Smooth muscle cell (in vitro differentiated cells): ENCODE data around the gene SLC12A4. TPM values are rescaled to one million over a fixed set of nuclear protein-coding genes. Genes with fewer than 3 reads are reported as not detected.

ENCODE experiments used
- DNase-seq: peaks from one replicate; lab custom pipeline; 2025; ENCODE audit not compliant: unreplicated experiment; lab: John Stamatoyannopoulos, UW
- H2AFZ ChIP-seq: fragments of 200-600 bp; sonication (generic); 2 replicates; pipeline ENCODE4 v1.6.0; 2016; ENCODE audit warnings: antibody characterized with exemption, low read depth, mild to moderate bottlenecking
- H3F3A ChIP-seq: fragments of 200-600 bp; sonication (generic); 2 replicates; pipeline ENCODE4 v1.6.0; 2017; ENCODE audit warnings: antibody characterized with exemption, low read depth
- H3K27ac ChIP-seq: fragments of 200-600 bp; sonication (generic); 2 replicates; pipeline ENCODE4 v1.5.1; 2016; ENCODE audit warnings: low read depth, mild to moderate bottlenecking
- H3K27me3 ChIP-seq: fragments of 200-600 bp; sonication (generic); 2 replicates; pipeline ENCODE4 v1.6.1; 2016; ENCODE audit warnings: low read depth, mild to moderate bottlenecking
- H3K36me3 ChIP-seq: fragments of 200-600 bp; sonication (generic); 2 replicates; pipeline ENCODE4 v1.5.1; 2016; ENCODE audit warnings: low read depth
- H3K4me1 ChIP-seq: fragments of 200-600 bp; sonication (generic); 2 replicates; pipeline ENCODE4 v1.5.1; 2016; ENCODE audit warnings: low read depth
- H3K4me2 ChIP-seq: fragments of 200-600 bp; sonication (generic); 2 replicates; pipeline ENCODE4 v1.6.0; 2016; ENCODE audit warnings: mild to moderate bottlenecking
- H3K4me3 ChIP-seq: fragments of 200-600 bp; sonication (generic); 2 replicates; pipeline ENCODE4 v1.5.1; 2016; ENCODE audit warnings: mild to moderate bottlenecking
- H3K79me2 ChIP-seq: fragments of 200-600 bp; sonication (generic); 2 replicates; pipeline ENCODE4 v1.6.0; 2016; ENCODE audit warnings: low read depth, mild to moderate bottlenecking
- H3K9ac ChIP-seq: fragments of 200-600 bp; sonication (generic); 2 replicates; pipeline ENCODE4 v1.6.0; 2016; ENCODE audit warnings: low read depth
- H3K9me3 ChIP-seq: fragments of 200-600 bp; sonication (generic); replicated peaks from 2 replicates; pipeline ENCODE4 v1.5.1; 2016; ENCODE audit warnings: low read depth
- H4K20me1 ChIP-seq: fragments of 200-600 bp; sonication (generic); 2 replicates; pipeline ENCODE4 v1.6.0; 2016; ENCODE audit warnings: low read depth
- CTCF ChIP-seq: fragments of 200-600 bp; sonication (generic); IDR thresholded peaks from 2 replicates; pipeline ENCODE4 v1.5.1; 2017; ENCODE audit warnings: borderline replicate concordance, mild to moderate bottlenecking, antibody characterized with exemption; ENCODE audit not compliant: insufficient read depth, poor library complexity, severe bottlenecking
- WGBS: methylation state at CpG from one replicate; pipeline ENCODE4 v1.1.7; 2016; ENCODE audit warnings: low lambda C conversion rate; 5-methylcytosine and 5-hydroxymethylcytosine counted together
- polyA plus RNA-seq: library from polyadenylated mRNA; unstranded; fragments of >200 nt; fragmentation: Nextera tagmentation; extraction: Ambion mirVana; gene quantifications from 2 replicates; pipeline ENCODE4 v1.2.1, GENCODE V29; 2016
- total RNA-seq: library from RNA; depleted of rRNA; stranded (reverse); fragments of >200 nt; gene quantifications from 2 replicates; pipeline ENCODE4 v1.2.3, GENCODE V29; 2014

Gene SLC12A4
- total and polyA plus RNA-seq, 2 experiments from 2014 or later, result 47.7 to 92.4 TPM

- Histone ChIP-seq H3K27me3 (no peaks in the 10 kb centered on the region), H3F3A (no peaks in the 10 kb centered on the region), H3K9ac (no peak overlapping the region), H3K36me3 (no peaks in the 10 kb centered on the region), H3K4me3 (no peak overlapping the region), H2AFZ (no peak overlapping the region), H3K4me2 (no peak overlapping the region), H3K9me3 (no peaks in the 10 kb centered on the region), H3K4me1 (no peaks in the 10 kb centered on the region), H4K20me1 (no peaks in the 10 kb centered on the region), H3K79me2 (no peaks in the 10 kb centered on the region), H3K27ac (no peak overlapping the region)
- WGBS, result 75% methylated on average over 11 of the region's 11 CpGs
- DNase-seq, result no peak
- TF ChIP-seq CTCF, result no peak
These were observed 19.2 kb upstream of the SLC12A4 start for GRCh38 chr16:67987460-67988160.

DNA sequence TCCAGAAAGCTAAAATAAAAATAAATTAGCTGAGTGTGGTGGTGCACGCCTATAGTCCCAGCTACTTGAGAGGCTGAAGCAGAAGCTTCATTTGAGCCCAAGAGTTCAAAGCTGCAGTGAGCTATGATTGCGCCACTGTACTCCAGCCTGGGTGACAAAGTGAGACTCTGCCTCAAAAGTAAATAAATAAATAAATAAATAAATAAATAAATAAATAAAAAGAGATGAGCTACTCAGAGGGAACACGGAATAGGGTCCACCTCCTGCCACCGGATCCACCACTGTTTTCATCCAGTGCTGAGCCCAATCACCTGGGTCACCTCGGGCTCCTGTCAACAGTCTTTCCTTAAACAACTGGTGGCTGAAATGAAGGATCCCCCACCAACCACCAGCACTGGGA, 18.5 kb upstream of the SLC12A4 start:
- 92% methylated on average over 5 of the region's 5 CpGs for WGBS
- no peak overlapping the region for H2AFZ ChIP-seq

GRCh38 chr16:67982011-67982696, 13.7 kb upstream of the SLC12A4 start:
- Histone ChIP-seq H3K4me3 (no peak overlapping the region), H3K9ac (no peak overlapping the region), H3K27me3 (no peaks in the 10 kb centered on the region), H3K4me2 (no peak overlapping the region), H2AFZ (no peak overlapping the region), H3K27ac (no peak overlapping the region), H3K79me2 (no peaks in the 10 kb centered on the region), H3K36me3 (no peaks in the 10 kb centered on the region), H3F3A (no peaks in the 10 kb centered on the region), H3K4me1 (no peaks in the 10 kb centered on the region), H3K9me3 (no peaks in the 10 kb centered on the region), H4K20me1 (no peaks in the 10 kb centered on the region)
- WGBS, result 98% methylated on average over 29 of the region's 49 CpGs
- no peak for DNase-seq
- no peak for TF ChIP-seq CTCF

More for the DNA sequence above, 18.5 kb upstream of the SLC12A4 start:
- Histone ChIP-seq H3K4me3 (no peak overlapping the region), H3K36me3 (no peaks in the 10 kb centered on the region), H3K9me3 (no peaks in the 10 kb centered on the region), H3F3A (no peaks in the 10 kb centered on the region), H3K27ac (no peak overlapping the region), H3K27me3 (no peaks in the 10 kb centered on the region), H3K9ac (no peak overlapping the region), H3K4me2 (no peak overlapping the region), H3K4me1 (no peaks in the 10 kb centered on the region), H3K79me2 (no peaks in the 10 kb centered on the region), H4K20me1 (no peaks in the 10 kb centered on the region)
- TF ChIP-seq CTCF, result no peak
- DNase-seq, result no peak
